Sigmoid colon (tissue), 7 donors: ENCODE data around the gene CLCN4. TPM values are rescaled to one million over a fixed set of nuclear protein-coding genes. Genes with fewer than 3 reads are reported as not detected.

ENCODE experiments used
- DNase-seq: peaks from one replicate; pipeline ENCODE4 v3.0.0-alpha.2; 2019
- H3K27ac ChIP-seq, 4 donors: fragments of 200-600 bp; sonication (generic); one replicate each; pipeline ENCODE4 v1.5.1; 2016 to 2019; ENCODE audit warnings: mild to moderate bottlenecking in 1 of 4
- H3K27me3 ChIP-seq, 3 donors: fragments of 200-600 bp; sonication (generic); one replicate each; pipeline ENCODE4 v1.5.1; 2019; ENCODE audit warnings: mild to moderate bottlenecking in 1 of 3
- H3K36me3 ChIP-seq, 4 donors: fragments of 200-600 bp; sonication (generic); one replicate each; pipeline ENCODE4 v1.5.1; 2016 to 2019
- H3K4me1 ChIP-seq, 4 donors: fragments of 200-600 bp; sonication (generic); one replicate each; pipeline ENCODE4 v1.5.1; 2017 to 2019
- H3K4me3 ChIP-seq, 4 donors: fragments of 200-600 bp; sonication (generic); one replicate each; pipeline ENCODE4 v1.5.1; 2017 to 2019; ENCODE audit warnings: mild to moderate bottlenecking in 2 of 4, moderate library complexity in 1 of 4
- H3K9me3 ChIP-seq, 4 donors: fragments of 200-600 bp in 3 of 4; sonication (generic) in 3 of 4; one replicate each; pipeline versions ENCODE4 v1.5.1 to v1.6.1; 2013 to 2019
- CTCF ChIP-seq, 4 experiments: fragments of 450-650 bp in 3 of 4; fragments of 200-600 bp in 1 of 4; IDR thresholded peaks; one replicate each; pipeline ENCODE4 v1.5.1; 2016 to 2019; ENCODE audit warnings: antibody characterized with exemption in 4 of 4, mild to moderate bottlenecking in 3 of 4, moderate library complexity in 2 of 4
- EP300 ChIP-seq, 4 donors: sonication (generic); formaldehyde crosslinking; IDR thresholded peaks; one replicate each; pipeline ENCODE4 v1.6.1; 2017; ENCODE audit warnings: antibody characterized with exemption in 4 of 4
- POLR2A ChIP-seq, 2 donors: fragments of 450-650 bp; IDR thresholded peaks; one replicate each; pipeline ENCODE4 v1.6.1; 2016; ENCODE audit warnings: antibody characterized with exemption in 2 of 2, mild to moderate bottlenecking in 2 of 2, moderate library complexity in 2 of 2
- POLR2AphosphoS5 ChIP-seq, 4 donors: sonication (generic); formaldehyde crosslinking; IDR thresholded peaks; one replicate each; pipeline ENCODE4 v1.6.1; 2017; ENCODE audit warnings: antibody characterized with exemption in 4 of 4
- WGBS, 2 donors: extraction: QIAGEN DNeasy Blood & Tissue Kit; methylation state at CpG; one replicate each; pipeline ENCODE4 v1.1.7; 2013; 5-methylcytosine and 5-hydroxymethylcytosine counted together
- intact Hi-C: fragments of 100-400 bp; cut with DNase I; formaldehyde crosslinking; loops from one replicate; pipeline ENCODE4 v1.15.1; 2023
- polyA plus RNA-seq, 3 donors: library from polyadenylated mRNA; stranded (reverse); fragments of 200-250 nt; gene quantifications; one replicate each; pipeline ENCODE4 v1.2.3, GENCODE V29; 2013
- total RNA-seq, 4 donors: library from RNA; depleted of rRNA; stranded (reverse); fragments of >200 nt; gene quantifications; one replicate each; pipeline ENCODE4 v1.1.0, GENCODE V29; 2016
- donor health status: healthy with polysubstance abuse.
- donor health status: Bipolar disorder and iron deficiency.
- donor health status: healthy.

The CLCN4 gene
- total and polyA plus RNA-seq, 7 donors, result under 0.01 to 1.1 (median 0.71) TPM

- peaks cover 0 to 37% (median 10%) of the 10 kb centered on the region in 4 donors for H3K4me1 ChIP-seq
- no peak for TF ChIP-seq EP300 (IDR thresholded peaks at IDR 0.05)
- TF ChIP-seq CTCF (IDR thresholded peaks at IDR 0.05), result no peak
- TF ChIP-seq POLR2A (IDR thresholded peaks at IDR 0.05), result no peak
- no peak for TF ChIP-seq POLR2AphosphoS5 (IDR thresholded peaks at IDR 0.05)
- intact Hi-C loops, result no loop called here
- no peaks in the 10 kb centered on the region for H3K36me3 ChIP-seq
- H3K9me3 ChIP-seq, result no peaks in the 10 kb centered on the region
- H3K27me3 ChIP-seq, result no peaks in the 10 kb centered on the region
- no peak for DNase-seq
- H3K4me3 ChIP-seq, result no peak overlapping the region
- 87% methylated on average over 5 of the region's 5 CpGs for WGBS, 2 donors
- peak overlapping the region in 3 of 4 donors; percentile 51 to 78 (median 73) for H3K27ac ChIP-seq
Measured at GRCh38 chrX:10242026-10242425, 85.3 kb downstream of the CLCN4 start.

- no peaks in the 10 kb centered on the region for H3K9me3 ChIP-seq
- no peaks in the 10 kb centered on the region for H3K36me3 ChIP-seq
- H3K27ac ChIP-seq, result peak overlapping the region in 1 of 4 donors; percentile 78
- no peaks in the 10 kb centered on the region for H3K27me3 ChIP-seq
- peaks cover 0 to 28% (median 7%) of the 10 kb centered on the region in 4 donors for H3K4me1 ChIP-seq
- DNase-seq, result no peak
- WGBS, 2 donors, result 50 to 73% methylated on average over 4 of the region's 4 CpGs
- no peak overlapping the region for H3K4me3 ChIP-seq
- intact Hi-C loops, result no loop called here
- TF ChIP-seq POLR2A (IDR thresholded peaks at IDR 0.05) (no peak), POLR2AphosphoS5 (IDR thresholded peaks at IDR 0.05) (no peak), CTCF (IDR thresholded peaks at IDR 0.05) (no peak)
Measured at GRCh38 chrX:10243106-10243505, 86.3 kb downstream of the CLCN4 start.

GRCh38 chrX:10244915-10245622 lies 88.3 kb downstream of the CLCN4 start:
- no peaks in the 10 kb centered on the region for H3K36me3 ChIP-seq
- intact Hi-C loops, result no loop called here
- TF ChIP-seq EP300 (IDR thresholded peaks at IDR 0.05), result no peak
- no peak for TF ChIP-seq POLR2AphosphoS5 (IDR thresholded peaks at IDR 0.05)
- TF ChIP-seq POLR2A (IDR thresholded peaks at IDR 0.05), result no peak
- TF ChIP-seq CTCF (IDR thresholded peaks at IDR 0.05), result no peak

GRCh38 chrX:10245886-10246285 lies 89.1 kb downstream of the CLCN4 start:
- no peak overlapping the region for H3K4me3 ChIP-seq
- DNase-seq, result no peak
- H3K27me3 ChIP-seq, result no peaks in the 10 kb centered on the region
- no peaks in the 10 kb centered on the region for H3K9me3 ChIP-seq
- H3K36me3 ChIP-seq, result no peaks in the 10 kb centered on the region
- H3K27ac ChIP-seq, result no peak overlapping the region
- peaks cover 0 to 25% (median 3%) of the 10 kb centered on the region in 4 donors for H3K4me1 ChIP-seq
- 84 to 93% methylated on average over 4 of the region's 4 CpGs for WGBS, 2 donors
- no peak for TF ChIP-seq POLR2A (IDR thresholded peaks at IDR 0.05)
- TF ChIP-seq CTCF (IDR thresholded peaks at IDR 0.05), result no peak
- intact Hi-C loops, result no loop called here

More at GRCh38 chrX:10244915-10245622, 88.3 kb downstream of the CLCN4 start:
- no peak overlapping the region for H3K4me3 ChIP-seq
- no peak for DNase-seq
- H3K9me3 ChIP-seq, result no peaks in the 10 kb centered on the region
- peak overlapping the region in 1 of 4 donors; percentile 6 for H3K27ac ChIP-seq
- WGBS, 2 donors, result 63 to 67% methylated on average over 9 of the region's 9 CpGs
- peaks cover 0 to 25% (median 3%) of the 10 kb centered on the region in 4 donors for H3K4me1 ChIP-seq
- H3K27me3 ChIP-seq, result no peaks in the 10 kb centered on the region

- no peaks in the 10 kb centered on the region for H3K9me3 ChIP-seq
- H3K4me3 ChIP-seq, result no peak overlapping the region
- no peak for DNase-seq
- no peak for TF ChIP-seq EP300 (IDR thresholded peaks at IDR 0.05)
- no peak for TF ChIP-seq CTCF (IDR thresholded peaks at IDR 0.05)
- no peak for TF ChIP-seq POLR2A (IDR thresholded peaks at IDR 0.05)
- no peak for TF ChIP-seq POLR2AphosphoS5 (IDR thresholded peaks at IDR 0.05)
- H3K36me3 ChIP-seq, result no peaks in the 10 kb centered on the region
- no peak overlapping the region for H3K27ac ChIP-seq
- intact Hi-C loops, result no loop called here
- WGBS, 2 donors, result 81 to 83% methylated on average over 4 of the region's 4 CpGs
- no peaks in the 10 kb centered on the region for H3K27me3 ChIP-seq
- H3K4me1 ChIP-seq, result peaks cover 0 to 24% (median 1%) of the 10 kb centered on the region in 4 donors
Measured at GRCh38 chrX:10246297-10246696, 89.5 kb downstream of the CLCN4 start.
